Measurements from ENCODE around the gene EIF3I.

EIF3I gene

DNA sequence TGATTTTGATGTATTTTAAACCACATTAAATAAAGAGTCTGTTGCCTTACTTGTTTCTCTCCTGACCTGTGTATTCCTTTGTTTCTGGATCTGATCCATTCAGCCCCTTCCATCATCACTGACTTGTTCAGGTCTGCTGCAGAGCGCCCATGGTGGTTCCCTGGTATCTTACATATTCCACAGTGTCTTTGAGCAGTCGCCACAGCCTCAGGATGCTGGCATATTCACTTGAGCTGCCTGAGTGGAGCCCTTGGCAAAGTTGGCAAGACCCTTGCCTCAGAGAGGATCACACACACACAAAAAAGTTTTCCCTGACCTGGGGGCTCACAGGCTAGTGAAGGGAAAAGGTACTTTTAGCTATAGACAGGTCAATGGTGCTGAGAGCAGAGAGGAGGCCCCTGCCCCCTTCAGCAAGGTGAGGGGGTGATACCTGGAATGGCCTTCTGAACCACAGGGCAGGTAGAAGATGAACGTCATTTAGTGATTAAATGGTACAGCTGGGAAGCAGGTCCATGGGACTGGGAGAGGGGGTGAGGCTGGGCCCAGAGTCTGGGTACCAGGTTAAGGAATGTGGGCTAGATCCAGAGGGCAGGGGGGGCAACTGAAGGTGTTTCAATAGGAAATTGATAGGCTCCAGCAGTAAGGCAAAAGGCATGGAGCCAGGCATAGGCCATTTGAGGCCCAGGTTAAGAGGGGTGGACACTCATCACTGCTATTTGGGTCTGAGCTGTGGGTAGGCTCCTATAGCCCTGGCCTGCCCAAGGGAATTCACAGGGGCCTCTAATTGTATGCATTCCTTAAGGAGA is 23.8 kb upstream of the EIF3I start:
- no peak for DNase-seq

DNA sequence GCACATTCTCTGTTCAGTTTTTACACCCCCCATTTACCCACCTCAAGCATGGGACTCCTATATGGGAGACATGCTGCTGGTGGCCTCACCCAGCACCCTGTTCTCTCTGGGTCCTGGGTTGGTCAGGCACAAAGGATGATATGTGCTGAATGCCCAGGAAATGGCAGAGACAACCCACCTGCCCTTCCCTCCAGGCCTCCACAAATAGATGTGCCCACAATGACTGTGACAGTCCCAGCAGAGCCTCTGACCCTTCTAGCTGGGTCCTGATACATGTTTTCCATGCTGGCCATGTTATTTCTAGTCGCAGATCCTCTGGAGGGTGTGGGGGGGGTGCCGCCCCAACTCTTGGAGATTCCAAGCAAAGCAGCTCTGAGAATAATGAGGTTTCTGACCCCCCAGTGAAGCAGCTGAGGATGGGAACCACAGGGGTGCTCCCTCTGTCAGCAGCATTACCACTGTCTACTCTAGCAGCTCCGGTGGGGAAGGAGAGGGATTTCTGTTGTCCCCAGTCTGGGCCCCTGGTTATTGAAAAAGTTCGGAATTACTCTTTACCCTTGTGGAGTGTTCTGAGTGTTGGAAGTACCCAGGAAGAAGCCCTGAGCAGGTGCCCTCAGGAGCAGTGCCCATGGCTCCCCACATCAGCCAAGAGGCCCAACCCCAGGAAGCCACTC is 23.0 kb upstream of the EIF3I start:
- DNase-seq, result no peak

DNA sequence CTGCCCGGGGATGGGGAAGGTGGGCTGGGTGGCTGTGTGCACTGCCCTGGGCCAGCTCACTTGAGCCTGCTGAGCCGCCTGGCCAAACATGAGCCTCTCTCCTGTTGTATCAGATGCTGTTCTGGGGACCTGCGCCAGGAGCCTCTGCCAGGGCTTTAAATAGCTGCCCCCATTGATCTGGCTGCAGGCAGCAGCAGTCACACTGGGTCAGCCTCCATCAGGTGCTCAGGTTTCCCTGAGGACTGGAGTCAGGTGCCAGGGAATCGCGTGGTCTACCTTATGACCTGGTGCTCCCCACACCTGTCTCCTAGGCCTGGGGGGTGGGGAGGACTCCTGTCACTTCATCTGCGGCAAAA is 22.5 kb upstream of the EIF3I start:
- DNase-seq, result no peak

DNA sequence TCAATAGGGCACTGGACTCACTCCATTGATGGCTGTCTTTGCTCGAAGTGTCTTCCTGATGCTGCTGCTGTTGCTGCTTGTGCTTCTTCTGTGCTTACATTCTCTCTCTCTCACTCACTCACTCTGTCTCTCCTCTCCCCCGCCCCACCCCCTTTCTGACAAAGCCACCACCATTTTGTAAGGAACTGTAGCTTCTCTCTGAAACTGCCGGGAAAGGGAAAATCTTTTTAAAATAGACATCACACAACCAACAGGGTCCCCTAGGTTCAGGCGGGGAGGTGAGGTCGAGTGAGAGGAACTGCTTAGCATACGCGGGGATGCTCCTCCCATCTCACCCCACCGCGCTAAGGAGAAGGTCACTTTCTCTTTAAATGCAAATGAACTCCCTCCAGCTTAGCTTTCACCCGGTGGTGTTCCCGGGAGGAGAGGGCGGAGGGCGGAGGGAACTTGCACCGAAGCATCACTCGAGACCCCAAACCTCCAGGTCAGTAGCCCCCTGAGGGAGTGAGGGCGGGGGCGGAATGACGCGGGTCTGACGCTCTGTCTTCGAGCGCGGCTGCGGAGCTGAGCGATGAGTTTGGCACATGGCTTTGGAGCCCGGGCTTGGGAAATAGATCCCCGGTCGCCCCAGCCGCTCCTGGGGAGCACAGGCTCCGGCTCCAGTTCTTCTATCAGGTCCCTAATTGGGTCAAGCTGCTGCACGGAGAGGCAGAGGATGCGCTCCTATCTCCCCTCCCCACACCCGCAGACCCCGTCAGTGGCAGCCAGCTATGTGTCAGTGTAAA is 21.8 kb upstream of the EIF3I start, which contains the start of gene CCDC28B:
Gene CCDC28B (plus strand): TSS at position 370 of the 785 bp plus-strand sequence. CDS start 1,341 bp downstream, outside the sequence.
- DNase-seq, result peak; percentile 48 to 65

DNA sequence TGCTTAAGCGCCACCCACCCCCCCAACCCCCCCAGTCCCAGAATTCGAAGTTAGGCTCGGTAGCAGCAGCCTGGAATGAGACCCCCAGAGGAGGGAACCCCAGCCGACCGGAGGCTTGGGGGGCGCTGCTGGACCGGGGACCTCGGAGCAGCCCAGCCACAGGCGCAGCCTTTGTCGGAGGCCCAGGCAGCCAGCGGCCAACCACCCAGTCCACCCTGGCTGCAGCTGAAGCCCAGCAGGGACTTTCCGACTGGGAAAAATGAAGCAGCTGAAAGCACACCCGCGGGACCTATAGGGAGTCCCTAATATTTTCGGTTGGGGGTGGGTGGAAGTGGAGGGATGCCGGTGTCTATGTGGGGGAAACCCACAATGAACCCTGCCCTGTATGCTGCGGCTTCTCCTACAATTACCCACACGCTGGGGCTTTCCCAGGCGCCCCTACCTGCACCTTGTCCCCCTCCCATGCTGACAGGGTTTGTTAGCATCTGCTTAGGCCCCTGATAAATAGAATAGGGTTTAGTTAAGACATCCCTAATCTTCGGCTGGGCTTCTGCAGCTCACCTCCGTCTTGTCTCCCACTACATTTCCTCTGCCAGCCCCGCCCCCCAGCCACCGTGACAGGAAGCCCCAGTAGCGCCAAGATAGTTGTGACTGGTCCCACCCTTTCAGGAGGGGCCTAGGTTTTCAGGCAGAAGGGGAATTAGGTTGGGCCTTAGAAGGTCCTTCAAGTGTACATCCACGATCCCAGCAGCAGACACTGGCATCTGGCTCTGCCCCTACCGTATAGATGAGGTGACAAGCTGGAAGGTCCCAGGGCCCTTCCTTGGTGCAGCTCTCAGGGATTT is 21.0 kb upstream of the EIF3I start:
- peak in 1 of 2 donors; percentile 15 for DNase-seq

DNA sequence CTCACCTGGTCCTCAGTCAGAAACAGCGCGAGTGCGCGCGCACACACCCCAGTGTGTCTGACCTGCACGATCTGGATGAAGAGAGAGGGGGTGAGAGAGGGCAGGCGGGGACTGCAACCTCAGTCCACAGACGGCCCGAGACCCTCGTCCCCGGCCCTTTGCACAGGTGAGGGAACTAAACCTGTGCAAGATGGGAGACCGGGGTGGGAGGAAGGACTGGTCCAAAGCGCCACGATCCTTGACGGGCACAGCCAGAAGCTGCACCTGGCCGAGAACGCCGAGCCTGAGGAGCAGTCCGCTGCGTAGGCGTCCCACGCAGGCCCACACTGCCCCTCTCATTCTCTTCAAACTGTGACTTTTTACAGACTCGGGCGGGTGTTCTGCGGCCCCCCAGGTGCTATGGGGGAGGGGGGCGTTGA is 17.3 kb upstream of the EIF3I start:
- no peak for DNase-seq

DNA sequence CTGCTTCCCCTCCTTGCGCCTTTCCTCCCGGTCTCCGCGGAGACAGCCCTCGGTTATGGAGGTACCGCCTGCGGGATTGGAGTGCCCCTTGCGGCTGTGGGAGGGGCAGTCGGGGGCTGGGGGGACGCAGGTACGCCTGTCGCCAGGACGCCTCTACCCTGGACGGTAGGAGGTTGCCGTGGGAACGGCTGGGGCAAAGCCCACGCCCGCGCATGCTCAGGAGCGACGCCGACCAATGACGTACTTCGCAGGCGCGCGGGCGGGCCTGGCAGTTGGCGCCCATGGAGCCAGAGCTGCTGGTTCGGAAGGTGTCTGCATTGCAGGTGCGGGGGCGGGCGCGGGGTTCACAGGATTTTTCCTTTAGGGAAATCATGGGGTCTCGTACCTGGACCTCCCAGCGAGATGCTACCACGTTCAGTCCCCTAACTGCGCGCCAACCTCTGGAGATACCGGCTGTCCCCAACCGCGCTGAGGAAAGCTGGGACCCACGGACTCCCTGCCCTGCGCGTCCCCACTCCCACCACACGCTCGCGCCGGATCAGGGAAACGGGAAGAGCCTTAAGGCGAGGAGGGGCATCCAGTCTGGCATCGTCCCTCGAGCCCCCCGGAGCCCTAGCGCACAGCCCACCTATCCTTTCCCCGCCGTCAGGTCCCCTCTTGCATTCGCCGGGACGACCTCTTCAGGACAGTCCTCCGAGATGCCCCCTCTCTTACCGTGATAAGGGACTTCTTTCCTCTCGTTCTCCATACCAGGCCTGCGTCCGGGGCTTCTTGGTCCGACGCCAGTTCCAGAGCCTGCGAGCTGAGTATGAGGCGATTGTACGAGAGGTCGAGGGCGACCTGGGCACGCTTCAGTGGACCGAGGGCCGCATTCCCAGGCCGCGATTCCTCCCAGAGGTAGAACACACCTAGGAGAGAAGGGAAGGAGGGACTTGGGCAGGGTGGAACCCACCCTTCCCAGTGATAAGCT is 16.5 kb upstream of the EIF3I start, which contains the start of gene IQCC:
Gene IQCC (plus strand): TSS at position 271 of the 970 bp plus-strand sequence. CDS start 11 bp downstream, at position 282.
- peak; percentile 74 to 81 for DNase-seq

DNA sequence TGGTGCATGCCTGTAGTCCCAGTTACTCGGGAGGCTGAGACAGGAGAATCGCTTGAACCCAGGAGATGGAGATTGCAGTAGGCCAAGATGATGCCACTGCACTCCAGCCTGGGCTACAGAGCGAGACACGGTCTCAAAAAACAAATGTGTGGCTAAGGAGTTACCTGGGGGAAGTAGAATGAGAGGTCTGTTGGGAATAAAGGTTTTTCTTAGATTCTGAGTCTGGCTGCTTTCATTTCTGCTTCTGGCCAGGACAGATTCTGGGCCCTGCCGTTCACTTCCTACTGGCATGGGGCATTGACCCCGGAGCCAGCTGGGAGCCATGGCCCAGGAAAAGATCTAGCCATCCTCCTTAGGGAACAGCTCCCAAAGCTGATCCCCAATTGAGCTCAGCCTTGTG is 13.7 kb upstream of the EIF3I start:
- no peak for DNase-seq

DNA sequence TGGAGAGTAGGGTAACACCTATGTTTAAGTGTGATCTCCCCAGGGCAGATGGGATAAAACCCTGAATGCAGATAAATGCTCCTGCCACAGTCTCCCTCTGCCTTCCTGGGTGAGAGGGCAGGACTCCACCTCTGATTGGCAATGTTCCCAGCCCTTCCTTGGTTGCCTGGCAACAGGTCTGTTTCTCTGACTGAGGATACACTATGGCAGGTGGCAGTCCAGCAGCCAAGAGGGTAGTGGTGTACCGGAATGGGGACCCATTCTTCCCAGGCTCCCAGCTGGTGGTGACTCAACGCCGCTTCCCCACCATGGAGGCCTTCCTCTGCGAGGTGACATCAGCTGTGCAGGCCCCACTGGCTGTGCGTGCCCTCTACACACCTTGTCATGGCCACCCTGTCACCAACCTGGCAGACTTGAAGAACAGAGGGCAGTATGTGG is 13.3 kb upstream of the EIF3I start, which contains the start of gene DCDC2B:
Gene DCDC2B (plus strand): TSS at position 199 of the 438 bp plus-strand sequence. CDS start 5 bp downstream, at position 204.
- no peak for DNase-seq

DNA sequence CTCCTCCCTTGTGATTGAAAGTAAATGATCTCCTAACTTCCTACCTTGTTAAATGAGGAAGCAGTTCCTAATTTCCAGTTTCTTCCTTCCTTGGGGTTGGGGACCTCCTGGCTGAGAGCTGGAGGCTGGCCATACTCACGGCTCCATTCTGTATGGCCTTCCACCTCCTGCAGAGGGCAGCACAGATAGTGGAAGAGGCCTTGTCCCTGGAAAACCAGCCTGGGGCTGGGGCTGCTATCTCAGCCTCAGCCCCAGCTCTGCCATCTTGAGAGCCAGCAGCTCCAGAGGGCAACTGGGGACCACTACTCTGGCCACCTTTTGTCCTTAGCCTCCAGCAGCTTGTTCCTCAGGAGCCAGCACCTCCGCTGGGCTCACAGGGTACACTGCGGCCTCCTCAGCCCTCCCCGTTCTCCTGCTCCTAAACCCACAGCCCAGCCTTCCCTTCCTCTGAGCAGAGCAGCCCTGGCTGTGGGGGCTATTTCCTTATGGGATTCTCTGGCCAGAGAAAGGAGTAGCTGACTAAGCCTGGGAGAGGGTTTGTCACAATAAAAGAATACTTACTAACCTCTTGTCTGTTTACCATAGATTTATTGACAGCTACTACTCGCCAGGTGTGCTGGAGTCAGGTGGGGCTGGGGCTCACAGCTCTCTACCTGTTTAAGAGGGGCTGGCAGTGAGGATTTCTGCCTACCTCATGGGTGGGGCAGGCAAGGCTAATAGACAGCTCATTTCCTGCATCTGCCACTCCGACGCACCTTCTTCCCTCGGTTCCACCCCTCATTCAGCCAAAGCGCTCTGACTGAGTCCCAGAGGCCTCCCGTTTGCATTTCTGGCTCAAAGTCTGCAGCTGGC is 6.4 kb upstream of the EIF3I start:
- peak; percentile 15 to 20 for DNase-seq

DNA sequence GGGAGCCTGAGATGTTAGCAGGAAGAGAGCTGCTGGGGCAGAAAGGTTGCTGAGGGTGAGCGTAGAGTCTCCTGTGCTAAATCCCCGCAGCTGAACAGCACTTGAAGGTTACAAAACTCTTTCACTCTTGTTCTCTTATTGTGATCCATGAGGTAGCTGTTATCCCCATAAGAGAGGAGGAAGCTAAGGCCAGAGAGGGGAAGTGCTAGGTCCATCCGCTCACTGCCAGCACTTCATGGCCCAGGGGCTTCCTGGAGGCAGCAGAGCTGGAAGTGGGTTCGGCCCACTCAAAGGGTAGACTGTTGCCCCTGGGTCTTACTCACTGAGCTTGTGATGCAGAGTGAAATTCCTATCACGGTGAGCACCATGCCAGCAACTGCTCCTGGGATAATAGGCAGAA is 5.6 kb upstream of the EIF3I start:
- DNase-seq, result no peak

DNA sequence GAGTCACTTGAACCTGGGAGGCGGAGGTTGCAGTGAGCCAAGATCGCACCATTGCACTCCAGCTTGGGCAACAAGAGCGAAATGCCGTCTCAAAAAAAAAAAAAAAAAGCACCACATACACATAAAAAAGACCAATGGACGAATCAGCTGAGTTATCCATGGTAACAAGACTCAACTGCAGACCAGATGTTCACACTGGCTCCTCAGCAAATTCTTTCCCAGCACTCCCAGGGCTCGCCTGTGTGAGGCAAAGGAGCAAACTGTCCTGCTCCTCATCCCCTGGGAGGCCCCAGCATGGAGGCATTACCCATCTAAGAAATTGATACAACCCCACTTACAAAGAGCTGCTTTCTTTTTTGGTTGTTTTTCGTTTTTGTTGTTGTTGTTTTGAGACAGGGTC is 3.2 kb upstream of the EIF3I start:
- no peak for DNase-seq

DNA sequence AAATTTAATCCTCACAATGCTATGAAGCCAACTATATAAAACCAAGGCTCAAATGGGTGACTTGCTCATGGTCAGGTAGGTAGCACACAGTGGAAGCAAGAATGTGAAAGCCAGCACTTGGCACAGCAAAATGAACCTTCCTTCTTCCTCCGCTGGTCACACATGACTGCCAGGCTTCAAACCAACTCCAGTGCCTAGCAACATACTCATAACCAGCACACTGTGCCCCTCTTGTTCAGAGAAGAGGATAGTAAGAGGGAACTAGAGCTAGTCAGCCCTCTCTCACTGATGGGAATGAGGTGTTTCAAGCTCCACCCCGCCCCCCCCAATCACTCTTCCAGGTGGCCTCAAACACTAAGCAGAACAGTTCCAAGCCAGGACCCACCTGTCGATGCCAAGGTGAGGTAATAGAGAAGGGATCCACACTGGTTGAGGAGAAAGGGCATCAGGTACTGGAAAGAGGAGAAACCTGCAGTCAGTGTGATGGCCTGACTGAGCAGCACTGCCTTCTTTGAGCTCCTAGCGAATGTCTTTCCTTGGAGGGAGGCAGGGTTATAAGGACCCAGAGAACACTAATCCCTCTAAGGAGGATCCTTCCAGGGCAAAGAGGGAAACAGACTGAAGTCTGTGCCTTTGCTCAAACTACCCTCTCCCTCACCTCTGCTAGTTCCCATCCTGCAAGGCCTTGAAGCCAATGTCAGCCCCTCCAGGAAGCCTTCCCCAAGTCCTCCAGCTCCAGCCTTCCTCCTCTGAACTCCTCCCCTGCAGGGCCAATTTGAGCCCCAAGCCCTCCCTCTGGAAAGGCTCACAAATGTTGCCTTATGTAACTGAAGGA is 1.2 kb upstream of the EIF3I start:
- DNase-seq, result no peak

DNA sequence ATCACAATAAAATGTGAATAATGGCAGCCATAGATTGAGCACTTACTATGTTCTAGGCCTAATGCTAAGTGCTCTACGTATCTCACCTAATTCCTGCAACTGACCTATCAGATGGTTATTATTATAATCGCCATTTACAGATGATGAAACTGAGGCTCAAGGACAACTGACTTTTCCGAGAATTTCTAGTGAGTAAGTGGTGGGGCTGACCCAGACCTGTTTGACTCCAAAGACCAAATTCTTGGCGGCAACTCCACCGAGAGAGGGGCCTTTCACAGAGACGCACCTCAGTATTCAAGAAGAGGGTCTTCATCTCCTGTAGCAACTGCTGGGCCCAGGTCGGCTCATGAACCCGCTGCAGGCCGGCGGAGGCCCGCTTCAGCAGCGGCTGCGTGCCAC is 627 bp upstream of the EIF3I start:
- DNase-seq, result no peak

DNA sequence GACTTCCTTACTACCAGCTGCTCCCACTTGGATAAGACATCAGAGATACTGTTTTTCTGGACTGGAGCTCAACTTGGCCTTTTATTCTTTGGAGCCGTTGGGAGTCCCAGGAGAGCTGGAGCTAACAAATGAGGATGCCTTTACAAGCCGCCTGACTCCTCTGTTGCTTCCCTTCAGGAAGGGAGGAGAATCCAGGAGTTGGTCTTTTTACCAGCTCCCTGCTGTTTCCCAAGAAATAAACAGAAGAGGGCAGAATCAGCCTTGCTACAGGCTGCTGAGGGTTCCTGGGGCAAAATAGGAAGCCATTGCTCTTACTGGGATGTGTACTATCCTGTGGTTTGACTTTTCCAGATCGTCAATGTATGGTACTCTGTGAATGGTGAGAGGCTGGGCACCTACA is 1.5 kb downstream of the EIF3I start:
- no peak for DNase-seq

DNA sequence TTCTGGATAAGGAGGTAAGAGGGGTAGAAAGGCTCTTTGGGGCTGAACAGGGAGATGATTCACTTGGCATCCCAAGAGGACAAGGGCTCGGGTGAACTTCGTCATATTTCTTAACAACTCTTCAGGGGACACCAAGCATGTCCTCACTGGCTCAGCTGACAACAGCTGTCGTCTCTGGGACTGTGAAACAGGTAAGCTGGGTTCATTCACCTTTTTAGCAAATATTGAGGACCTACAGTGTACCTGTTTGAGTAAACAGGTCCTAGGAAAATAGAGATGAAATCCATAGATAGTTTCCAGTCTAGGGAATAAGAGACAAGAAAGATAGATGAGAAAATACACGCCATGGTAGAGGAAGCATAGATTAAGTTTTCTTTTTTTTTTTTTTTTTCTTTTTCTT is 2.1 kb downstream of the EIF3I start:
- no peak for DNase-seq

DNA sequence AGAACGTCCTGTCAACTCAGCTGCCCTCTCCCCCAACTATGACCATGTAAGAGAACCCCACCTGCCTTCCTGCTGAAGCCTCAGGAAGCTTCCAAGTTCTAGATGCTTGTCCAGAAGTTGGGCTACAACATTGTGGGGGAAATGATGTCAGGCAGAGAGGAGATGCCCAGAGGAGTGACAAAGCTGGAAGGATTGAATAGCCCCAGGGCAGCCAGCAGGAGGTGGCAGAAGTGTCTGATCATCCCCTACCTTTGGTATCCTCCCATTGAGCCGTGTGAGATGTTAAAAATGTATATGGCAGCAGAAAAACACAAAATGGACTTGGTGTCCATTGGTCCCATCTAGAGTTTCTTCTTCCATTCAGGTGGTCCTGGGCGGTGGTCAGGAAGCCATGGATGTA is 6.6 kb downstream of the EIF3I start:
- DNase-seq, result no peak

DNA sequence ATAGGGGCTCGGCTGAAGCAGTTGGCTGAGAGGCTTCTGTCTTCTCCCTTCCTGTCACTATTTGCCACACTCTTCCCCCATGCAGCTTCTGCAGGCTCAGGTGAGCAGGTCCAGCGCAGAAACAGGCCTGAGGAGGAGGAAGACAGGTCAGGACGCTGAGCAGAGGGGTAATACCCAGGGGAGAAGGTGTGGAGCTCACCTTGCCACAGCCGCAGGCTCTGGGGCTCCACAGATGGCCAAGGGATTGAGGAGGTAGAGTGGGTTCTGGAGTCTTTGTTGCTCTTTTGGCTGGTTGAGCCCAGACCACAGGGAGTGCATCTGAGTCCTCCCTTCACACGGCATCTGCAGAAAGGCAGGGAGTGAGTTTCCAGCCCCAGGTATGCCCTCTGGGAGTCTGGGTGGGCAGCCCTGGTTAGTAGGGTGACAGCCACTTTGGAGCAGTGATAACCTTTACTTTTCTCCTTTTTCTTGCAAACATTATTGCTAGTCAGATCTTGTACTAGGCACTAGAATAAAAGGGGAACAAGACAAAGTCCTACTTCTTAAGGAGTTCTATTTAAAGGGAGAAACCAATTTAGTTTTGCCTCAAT is 9.7 kb downstream of the EIF3I start:
- DNase-seq, result no peak
